ENCODE data around the gene SLC25A33.

The SLC25A33 gene

DNA sequence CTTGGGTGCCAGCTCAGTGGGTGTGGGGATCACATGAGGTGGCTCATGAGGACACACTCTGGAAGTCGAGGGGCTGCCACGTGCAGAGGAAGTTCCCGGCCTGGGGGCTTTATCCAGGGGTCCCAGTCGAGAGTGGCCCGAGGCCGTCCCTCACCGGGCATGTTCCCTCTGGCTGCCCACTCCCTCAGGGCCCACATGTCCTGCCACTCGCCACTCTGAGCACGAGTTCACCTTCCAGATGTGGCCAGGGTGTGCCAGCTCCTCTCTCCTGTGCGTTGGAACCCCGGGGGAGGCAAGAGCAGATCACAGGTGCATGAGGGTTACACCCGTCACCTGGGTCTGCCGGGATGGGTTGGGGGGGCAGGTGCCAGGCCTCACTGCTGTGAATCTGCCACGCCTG is 64.0 kb downstream of the SLC25A33 start:
- TF ChIP-seq, protein P1, sequence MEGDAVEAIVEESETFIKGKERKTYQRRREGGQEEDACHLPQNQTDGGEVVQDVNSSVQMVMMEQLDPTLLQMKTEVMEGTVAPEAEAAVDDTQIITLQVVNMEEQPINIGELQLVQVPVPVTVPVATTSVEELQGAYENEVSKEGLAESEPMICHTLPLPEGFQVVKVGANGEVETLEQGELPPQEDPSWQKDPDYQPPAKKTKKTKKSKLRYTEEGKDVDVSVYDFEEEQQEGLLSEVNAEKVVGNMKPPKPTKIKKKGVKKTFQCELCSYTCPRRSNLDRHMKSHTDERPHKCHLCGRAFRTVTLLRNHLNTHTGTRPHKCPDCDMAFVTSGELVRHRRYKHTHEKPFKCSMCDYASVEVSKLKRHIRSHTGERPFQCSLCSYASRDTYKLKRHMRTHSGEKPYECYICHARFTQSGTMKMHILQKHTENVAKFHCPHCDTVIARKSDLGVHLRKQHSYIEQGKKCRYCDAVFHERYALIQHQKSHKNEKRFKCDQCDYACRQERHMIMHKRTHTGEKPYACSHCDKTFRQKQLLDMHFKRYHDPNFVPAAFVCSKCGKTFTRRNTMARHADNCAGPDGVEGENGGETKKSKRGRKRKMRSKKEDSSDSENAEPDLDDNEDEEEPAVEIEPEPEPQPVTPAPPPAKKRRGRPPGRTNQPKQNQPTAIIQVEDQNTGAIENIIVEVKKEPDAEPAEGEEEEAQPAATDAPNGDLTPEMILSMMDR (conservative IDR thresholded peaks at IDR 0.05; ENCODE audit: low read depth, low read length) = no peak
- no peak for DNase-seq (ENCODE audit: low read depth)
- no peak overlapping the region for H3K4me3 ChIP-seq (ENCODE audit: low read depth, low read length)

- DNase-seq (ENCODE audit: low read depth) = peak; percentile 33
- no peak overlapping the region for H3K4me3 ChIP-seq (ENCODE audit: low read depth, low read length)
- TF ChIP-seq, protein P1 (conservative IDR thresholded peaks at IDR 0.05; ENCODE audit: low read depth, low read length) = peak; percentile 35
Measured at GRCh38 chr1:9603766-9604753, 64.8 kb downstream of the SLC25A33 start.

- no peak for DNase-seq (ENCODE audit: low read depth)
- H3K4me3 ChIP-seq (ENCODE audit: low read depth, low read length) = no peak overlapping the region
- TF ChIP-seq, protein P1 (conservative IDR thresholded peaks at IDR 0.05; ENCODE audit: low read depth, low read length) = no peak
Measured at GRCh38 chr1:9604836-9605235, 65.6 kb downstream of the SLC25A33 start.

GRCh38 chr1:9605946-9606455 is 66.7 kb downstream of the SLC25A33 start:
- H3K4me3 ChIP-seq (ENCODE audit: low read depth, low read length) = no peak overlapping the region
- TF ChIP-seq, protein P1 (conservative IDR thresholded peaks at IDR 0.05; ENCODE audit: low read depth, low read length) = no peak
- no peak for DNase-seq (ENCODE audit: low read depth)

DNA sequence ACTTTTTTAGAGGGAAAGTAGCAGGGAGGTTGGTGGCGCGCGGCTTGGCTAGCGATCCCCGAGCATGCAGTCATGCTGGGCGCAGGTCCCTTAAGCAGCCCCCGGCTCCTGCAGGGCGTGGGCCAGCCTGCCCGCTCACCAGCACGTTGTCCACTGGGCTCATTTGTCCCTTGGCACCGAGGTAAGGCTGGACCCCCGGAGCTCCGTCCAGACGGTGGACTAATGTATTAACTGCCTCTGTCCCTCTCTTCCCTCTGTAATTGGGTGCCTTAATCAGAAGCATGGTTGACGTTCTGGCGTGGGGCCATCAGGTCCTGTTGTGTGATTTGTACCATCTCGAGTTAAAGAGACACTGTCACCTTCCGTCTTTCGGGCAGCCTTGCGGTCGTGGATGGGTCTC is 67.2 kb downstream of the SLC25A33 start:
- no peak for DNase-seq (ENCODE audit: low read depth)
- no peak overlapping the region for H3K4me3 ChIP-seq (ENCODE audit: low read depth, low read length)
- TF ChIP-seq, protein P1 (conservative IDR thresholded peaks at IDR 0.05; ENCODE audit: low read depth, low read length) = no peak

- TF ChIP-seq, protein P1 (conservative IDR thresholded peaks at IDR 0.05; ENCODE audit: low read depth, low read length) = no peak
- H3K4me3 ChIP-seq (ENCODE audit: low read depth, low read length) = no peak overlapping the region
Measured at GRCh38 chr1:9606948-9607347, 67.7 kb downstream of the SLC25A33 start.

More at GRCh38 chr1:9606948-9607347, 67.7 kb downstream of the SLC25A33 start:
- DNase-seq (ENCODE audit: low read depth) = no peak
